Esophagus squamous epithelium (tissue), 5 donors: Measurements from ENCODE around the gene RFLNA. TPM values are rescaled to one million over a fixed set of nuclear protein-coding genes. Genes with fewer than 3 reads are reported as not detected.

Experiments used
- DNase-seq: peaks from one replicate; lab custom pipeline; 2025; lab: John Stamatoyannopoulos, UW
- H3K27ac ChIP-seq, 4 donors: fragments of 200-600 bp; sonication (generic); one replicate each; pipeline ENCODE4 v1.5.1; 2016 to 2019; ENCODE audit warnings: mild to moderate bottlenecking in 1 of 4
- H3K27me3 ChIP-seq, 4 donors: fragments of 200-600 bp; sonication (generic); 1 replicate in 3 of 4; 2 replicates in 1 of 4; pipeline versions ENCODE4 v1.5.1 to v1.6.0; 2017 to 2021; ENCODE audit warnings: antibody characterized with exemption in 1 of 4
- H3K36me3 ChIP-seq, 3 donors: fragments of 200-600 bp; sonication (generic); one replicate each; pipeline ENCODE4 v1.5.1; 2016 to 2019
- H3K4me1 ChIP-seq, 3 donors: fragments of 200-600 bp; sonication (generic); one replicate each; pipeline ENCODE4 v1.5.1; 2017 to 2019
- H3K4me3 ChIP-seq, 4 donors: fragments of 200-600 bp; sonication (generic); 1 replicate in 3 of 4; 2 replicates in 1 of 4; pipeline ENCODE4 v1.5.1; 2016 to 2019; ENCODE audit warnings: mild to moderate bottlenecking in 2 of 4, moderate library complexity in 1 of 4
- H3K9me3 ChIP-seq, 3 donors: fragments of 200-600 bp; sonication (generic); one replicate each; pipeline ENCODE4 v1.5.1; 2016 to 2019
- POLR2A ChIP-seq, 4 donors: fragments of 450-650 bp; IDR thresholded peaks; one replicate each; pipeline ENCODE4 v1.6.1; 2017; ENCODE audit warnings: antibody characterized with exemption in 4 of 4, mild to moderate bottlenecking in 4 of 4, moderate library complexity in 3 of 4
- WGBS, 2 donors: methylation state at CpG; one replicate each; pipeline ENCODE4 v1.1.5; 2018; 5-methylcytosine and 5-hydroxymethylcytosine counted together
- intact Hi-C: fragments of 100-400 bp; cut with DNase I; formaldehyde crosslinking; loops from one replicate; pipeline ENCODE4 v1.15.0; 2022
- total RNA-seq, 4 donors: library from RNA; depleted of rRNA; stranded (reverse); fragments of >200 nt; gene quantifications; one replicate each; pipeline ENCODE4 v1.1.0, GENCODE V29; 2016
- TF ChIP-seq, protein P1 (sequence below), 6 experiments: fragments of 450-650 bp in 4 of 6; fragments of 200-600 bp in 2 of 6; sonication (generic) in 2 of 6; IDR thresholded peaks; one replicate each; pipeline ENCODE4 v1.5.1; 2016 to 2019; ENCODE audit warnings: antibody characterized with exemption in 6 of 6, mild to moderate bottlenecking in 4 of 6, moderate library complexity in 4 of 6
- donor health status: DM: yes; HTN: yes; CAD: no.

The RFLNA gene
- total RNA-seq, 4 donors from 2014 or later: 0.23 to 0.57 (median 0.45) TPM; not detected in 1

DNA sequence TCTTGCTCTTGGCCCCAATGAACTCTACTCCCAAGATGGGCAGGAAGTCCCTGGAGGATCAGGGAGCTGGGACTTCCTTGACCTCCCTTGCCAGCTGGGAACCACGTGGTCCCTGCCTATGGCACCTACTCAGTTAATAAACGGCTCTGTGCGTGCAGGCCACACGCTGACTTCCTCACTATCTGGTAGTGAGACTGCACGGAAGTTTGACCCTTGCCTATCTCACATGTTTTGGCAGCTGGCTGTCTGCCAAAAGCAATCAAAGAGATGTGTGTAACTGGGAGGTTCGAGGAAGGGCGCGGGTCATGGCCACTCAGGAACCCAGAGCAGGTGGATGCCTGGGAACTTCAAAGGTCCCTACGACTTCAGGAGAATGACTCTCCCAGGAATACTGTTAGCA, 57.9 kb downstream of the RFLNA start:
- Histone ChIP-seq H3K4me3 (no peak overlapping the region), H3K4me1 (peaks cover 0 to 15% (median 0%) of the 10 kb centered on the region in 3 donors), H3K36me3 (peaks cover 47 to 100% (median 55%) of the 10 kb centered on the region in 3 donors), H3K27me3 (no peaks in the 10 kb centered on the region), H3K27ac (no peak overlapping the region), H3K9me3 (no peaks in the 10 kb centered on the region)
- 25% methylated on average over 8 of the region's 9 CpGs; no CpG with 5 or more reads in 1 of the 2 donors for WGBS, 2 donors
- TF ChIP-seq POLR2A (IDR thresholded peaks at IDR 0.05): no peak
- TF ChIP-seq, protein P1, sequence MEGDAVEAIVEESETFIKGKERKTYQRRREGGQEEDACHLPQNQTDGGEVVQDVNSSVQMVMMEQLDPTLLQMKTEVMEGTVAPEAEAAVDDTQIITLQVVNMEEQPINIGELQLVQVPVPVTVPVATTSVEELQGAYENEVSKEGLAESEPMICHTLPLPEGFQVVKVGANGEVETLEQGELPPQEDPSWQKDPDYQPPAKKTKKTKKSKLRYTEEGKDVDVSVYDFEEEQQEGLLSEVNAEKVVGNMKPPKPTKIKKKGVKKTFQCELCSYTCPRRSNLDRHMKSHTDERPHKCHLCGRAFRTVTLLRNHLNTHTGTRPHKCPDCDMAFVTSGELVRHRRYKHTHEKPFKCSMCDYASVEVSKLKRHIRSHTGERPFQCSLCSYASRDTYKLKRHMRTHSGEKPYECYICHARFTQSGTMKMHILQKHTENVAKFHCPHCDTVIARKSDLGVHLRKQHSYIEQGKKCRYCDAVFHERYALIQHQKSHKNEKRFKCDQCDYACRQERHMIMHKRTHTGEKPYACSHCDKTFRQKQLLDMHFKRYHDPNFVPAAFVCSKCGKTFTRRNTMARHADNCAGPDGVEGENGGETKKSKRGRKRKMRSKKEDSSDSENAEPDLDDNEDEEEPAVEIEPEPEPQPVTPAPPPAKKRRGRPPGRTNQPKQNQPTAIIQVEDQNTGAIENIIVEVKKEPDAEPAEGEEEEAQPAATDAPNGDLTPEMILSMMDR (IDR thresholded peaks at IDR 0.05): no peak
- DNase-seq: no peak
- intact Hi-C loops: no loop called here

- peaks cover 41 to 100% (median 46%) of the 10 kb centered on the region in 3 donors for H3K36me3 ChIP-seq
- H3K4me1 ChIP-seq: peaks cover 4 to 26% (median 6%) of the 10 kb centered on the region in 3 donors
- intact Hi-C loops: no loop called here
- TF ChIP-seq, protein P1 (IDR thresholded peaks at IDR 0.05): no peak
- no peak for TF ChIP-seq POLR2A (IDR thresholded peaks at IDR 0.05)
- H3K4me3 ChIP-seq: no peak overlapping the region
- 88% methylated on average over 7 of the region's 13 CpGs; no CpG with 5 or more reads in 1 of the 2 donors for WGBS, 2 donors
- no peak for DNase-seq
- no peaks in the 10 kb centered on the region for H3K9me3 ChIP-seq
- H3K27me3 ChIP-seq: no peaks in the 10 kb centered on the region
- H3K27ac ChIP-seq: no peak overlapping the region
Observed at GRCh38 chr12:124354400-124354799, 59.5 kb downstream of the RFLNA start.

GRCh38 chr12:124356221-124356620, 61.3 kb downstream of the RFLNA start:
- intact Hi-C loops: no loop called here
- DNase-seq: no peak
- H3K27me3 ChIP-seq: no peaks in the 10 kb centered on the region
- H3K9me3 ChIP-seq: no peaks in the 10 kb centered on the region
- H3K27ac ChIP-seq: no peak overlapping the region
- H3K4me3 ChIP-seq: no peak overlapping the region
- peaks cover 26 to 99% (median 28%) of the 10 kb centered on the region in 3 donors for H3K36me3 ChIP-seq
- 89 to 96% methylated on average over 3 to 4 of the region's 5 CpGs for WGBS, 2 donors
- peaks cover 16 to 44% (median 22%) of the 10 kb centered on the region in 3 donors for H3K4me1 ChIP-seq
- no peak for TF ChIP-seq POLR2A (IDR thresholded peaks at IDR 0.05)
- TF ChIP-seq, protein P1 (IDR thresholded peaks at IDR 0.05): no peak

DNA sequence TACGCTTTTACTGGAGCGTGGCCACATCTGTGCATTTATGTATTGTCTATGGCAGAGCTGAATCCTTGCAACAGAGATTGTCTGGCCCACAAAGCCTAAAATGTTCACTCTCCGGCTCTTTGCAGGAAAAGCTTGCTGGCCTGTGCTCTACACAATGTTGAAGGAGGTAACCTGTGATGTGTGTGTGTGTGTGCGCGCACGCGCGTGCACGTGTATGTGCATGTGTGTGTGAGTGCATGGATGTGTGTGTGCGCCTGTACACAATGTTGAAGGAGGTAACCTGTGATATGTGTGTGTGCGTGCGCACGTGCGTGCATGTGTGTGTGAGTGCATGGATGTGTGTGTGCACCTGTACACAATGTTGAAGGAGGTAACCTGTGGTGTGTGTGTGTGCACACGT, 62.7 kb downstream of the RFLNA start:
- no peaks in the 10 kb centered on the region for H3K27me3 ChIP-seq
- H3K9me3 ChIP-seq: no peaks in the 10 kb centered on the region
- no peak for TF ChIP-seq POLR2A (IDR thresholded peaks at IDR 0.05)
- TF ChIP-seq, protein P1 (IDR thresholded peaks at IDR 0.05): no peak
- H3K4me1 ChIP-seq: peaks cover 16 to 55% (median 24%) of the 10 kb centered on the region in 3 donors
- no peak overlapping the region for H3K4me3 ChIP-seq
- peaks cover 20 to 99% (median 28%) of the 10 kb centered on the region in 3 donors for H3K36me3 ChIP-seq
- DNase-seq: no peak
- H3K27ac ChIP-seq: no peak overlapping the region
- intact Hi-C loops: no loop called here
- WGBS, 2 donors: 86 to 92% methylated on average over 12 to 15 of the region's 15 CpGs

DNA sequence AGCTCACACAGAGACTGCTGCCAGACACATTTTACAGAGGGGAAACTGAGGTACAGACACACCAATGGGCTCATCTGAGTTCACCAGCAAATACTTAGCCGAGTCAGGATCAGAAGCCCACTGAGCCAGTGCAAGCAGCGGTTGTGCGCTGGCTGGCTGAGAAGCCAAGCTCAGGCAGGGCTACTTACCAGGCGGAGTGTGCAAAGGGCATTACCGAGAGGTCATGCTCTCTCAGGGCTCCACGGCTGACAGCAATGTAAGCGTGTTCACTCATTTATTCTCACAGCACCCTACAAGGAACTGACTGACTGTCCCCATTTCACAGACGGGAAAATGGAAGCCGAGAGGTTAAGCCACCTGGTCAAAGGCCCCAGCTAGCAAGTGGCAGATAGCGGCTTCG, 63.7 kb downstream of the RFLNA start:
- intact Hi-C loops: no loop called here
- TF ChIP-seq, protein P1 (IDR thresholded peaks at IDR 0.05): no peak
- TF ChIP-seq POLR2A (IDR thresholded peaks at IDR 0.05): no peak
- no peak for DNase-seq
- Histone ChIP-seq H3K4me1 (peaks cover 16 to 55% (median 24%) of the 10 kb centered on the region in 3 donors), H3K4me3 (no peak overlapping the region), H3K27ac (peak overlapping the region in 3 of 4 donors; percentile 57 to 73 (median 58)), H3K27me3 (no peaks in the 10 kb centered on the region), H3K36me3 (peaks cover 16 to 99% (median 26%) of the 10 kb centered on the region in 3 donors), H3K9me3 (no peaks in the 10 kb centered on the region)
- 88 to 93% methylated on average over 5 to 11 of the region's 11 CpGs for WGBS, 2 donors
